Liver (tissue), 9 donors: ENCODE results near the gene KRT83. TPM values are rescaled to one million over a fixed set of nuclear protein-coding genes. Genes with fewer than 3 reads are reported as not detected.

Source experiments
- DNase-seq: peaks from one replicate; pipeline ENCODE4 v3.0.0-alpha.2; 2017; ENCODE audit warnings: low spot score
- H3K27ac ChIP-seq, 2 donors: one replicate each; pipeline ENCODE4 v1.7.0; 2013; ENCODE audit warnings: inconsistent platforms in 2 of 2, low read length in 2 of 2, control low read depth in 1 of 2, low read depth in 1 of 2, mild to moderate bottlenecking in 1 of 2
- H3K27me3 ChIP-seq, 4 donors: one replicate each; pipeline versions ENCODE4 v1.6.1 to v1.7.0; 2013; ENCODE audit warnings: low read length in 3 of 4, inconsistent platforms in 1 of 4, mild to moderate bottlenecking in 1 of 4, moderate library complexity in 1 of 4; ENCODE audit not compliant: control insufficient read depth in 4 of 4, insufficient read depth in 4 of 4
- H3K36me3 ChIP-seq, 4 donors: one replicate each; pipeline versions ENCODE4 v1.6.1 to v1.7.0; 2013; ENCODE audit warnings: low read length in 3 of 4, mild to moderate bottlenecking in 3 of 4, low read depth in 1 of 4, moderate library complexity in 1 of 4; ENCODE audit not compliant: control insufficient read depth in 4 of 4, insufficient read depth in 3 of 4
- H3K4me1 ChIP-seq, 4 donors: one replicate each; pipeline versions ENCODE4 v1.6.1 to v1.7.0; 2013; ENCODE audit warnings: low read length in 3 of 4, mild to moderate bottlenecking in 3 of 4, moderate library complexity in 1 of 4; ENCODE audit not compliant: control insufficient read depth in 4 of 4, insufficient read depth in 4 of 4
- H3K4me3 ChIP-seq, 3 donors: one replicate each; pipeline versions ENCODE4 v1.6.1 to v1.7.0; 2013; ENCODE audit warnings: low read length in 3 of 3, control low read depth in 1 of 3, low read depth in 1 of 3, mild to moderate bottlenecking in 1 of 3
- H3K9ac ChIP-seq, 2 donors: one replicate each; pipeline ENCODE4 v1.7.0; 2013; ENCODE audit warnings: low read length in 2 of 2, mild to moderate bottlenecking in 2 of 2, moderate library complexity in 2 of 2, control low read depth in 1 of 2, low read depth in 1 of 2
- H3K9me3 ChIP-seq, 4 donors: one replicate each; pipeline versions ENCODE4 v1.6.1 to v1.7.0; 2013; ENCODE audit warnings: low read length in 3 of 4; ENCODE audit not compliant: control insufficient read depth in 4 of 4
- FOXA1 ChIP-seq: IDR thresholded peaks from 2 replicates; pipeline ENCODE4 v1.6.1; 2016; ENCODE audit warnings: antibody characterized with exemption
- FOXA2 ChIP-seq: IDR thresholded peaks from 2 replicates; pipeline ENCODE4 v1.6.1; 2016; ENCODE audit warnings: antibody characterized with exemption
- GABPA ChIP-seq, 2 donors: IDR thresholded peaks in 1 of 2; conservative IDR thresholded peaks in 1 of 2; 2 replicates each; pipeline ENCODE4 v1.6.1; 2016; ENCODE audit warnings: antibody characterized with exemption in 2 of 2, mild to moderate bottlenecking in 1 of 2, moderate library complexity in 1 of 2
- HNF4A ChIP-seq, 2 donors: conservative IDR thresholded peaks; 2 replicates each; pipeline ENCODE4 v1.6.1; 2016; ENCODE audit warnings: antibody characterized with exemption in 2 of 2, mild to moderate bottlenecking in 2 of 2
- JUND ChIP-seq, 2 donors: IDR thresholded peaks; 2 replicates each; pipeline ENCODE4 v1.6.1; 2016; ENCODE audit warnings: antibody characterized with exemption in 2 of 2
- NR2F2 ChIP-seq: IDR thresholded peaks from 2 replicates; pipeline ENCODE4 v1.6.1; 2016; ENCODE audit warnings: antibody characterized with exemption
- RAD21 ChIP-seq, 2 donors: IDR thresholded peaks; 2 replicates each; pipeline ENCODE4 v1.6.1; 2016; ENCODE audit warnings: antibody characterized with exemption in 2 of 2, mild to moderate bottlenecking in 2 of 2
- RXRA ChIP-seq, 2 donors: IDR thresholded peaks; 2 replicates each; pipeline ENCODE4 v1.6.1; 2017 to 2018; ENCODE audit warnings: antibody characterized with exemption in 2 of 2, mild to moderate bottlenecking in 1 of 2
- SP1 ChIP-seq: IDR thresholded peaks from 2 replicates; pipeline ENCODE4 v1.6.1; 2018; ENCODE audit warnings: antibody characterized with exemption, mild to moderate bottlenecking
- TAF1 ChIP-seq: conservative IDR thresholded peaks from 2 replicates; pipeline ENCODE4 v1.6.1; 2016; ENCODE audit warnings: antibody characterized with exemption, mild to moderate bottlenecking
- YY1 ChIP-seq: IDR thresholded peaks from 2 replicates; pipeline ENCODE4 v1.6.1; 2016; ENCODE audit warnings: antibody characterized with exemption, mild to moderate bottlenecking
- WGBS: extraction: QIAGEN DNeasy Blood & Tissue Kit; methylation state at CpG from one replicate; pipeline ENCODE4 v1.1.7; 2013; 5-methylcytosine and 5-hydroxymethylcytosine counted together
- polyA plus RNA-seq, 2 donors: library from polyadenylated mRNA; stranded (reverse) in 1 of 2; unstranded in 1 of 2; fragments of 200-250 nt in 1 of 2; fragments of >200 nt in 1 of 2; fragmentation: Nextera tagmentation in 1 of 2; extraction: Ambion mirVana in 1 of 2; gene quantifications; one replicate each; pipeline versions ENCODE4 v1.2.1 to v1.2.3, GENCODE V29; 2013 to 2015
- total RNA-seq, 2 donors: library from RNA; depleted of rRNA; stranded (reverse); fragments of >200 nt; gene quantifications; one replicate each; pipeline ENCODE4 v1.2.3, GENCODE V29; 2014
- TF ChIP-seq, protein P1 (sequence below): IDR thresholded peaks from 2 replicates; pipeline ENCODE4 v1.6.1; 2016; ENCODE audit warnings: antibody characterized with exemption
- TF ChIP-seq, protein P2 (sequence below): IDR thresholded peaks from 2 replicates; pipeline ENCODE4 v1.6.1; 2016; ENCODE audit warnings: antibody characterized with exemption, mild to moderate bottlenecking
- TF ChIP-seq, protein P3 (sequence below): fragments of 150-350 bp; IDR thresholded peaks from 2 replicates; pipeline ENCODE4 v1.5.1; 2017; ENCODE audit warnings: improper control_type of control experiment, low read depth, low read length; ENCODE audit not compliant: missing input control
- TF ChIP-seq, protein P4 (sequence below): IDR thresholded peaks from 2 replicates; pipeline ENCODE4 v1.6.1; 2016; ENCODE audit warnings: antibody characterized with exemption
- TF ChIP-seq, protein P5 (sequence below): IDR thresholded peaks from 2 replicates; pipeline ENCODE4 v1.6.1; 2016; ENCODE audit warnings: antibody characterized with exemption
- donor health status: healthy.
- donor health status: healthy.
- donor health status: healthy.
- donor health status: healthy.
- donor health status: healthy.

Gene KRT83
- total and polyA plus RNA-seq, 4 donors = not detected

DNA sequence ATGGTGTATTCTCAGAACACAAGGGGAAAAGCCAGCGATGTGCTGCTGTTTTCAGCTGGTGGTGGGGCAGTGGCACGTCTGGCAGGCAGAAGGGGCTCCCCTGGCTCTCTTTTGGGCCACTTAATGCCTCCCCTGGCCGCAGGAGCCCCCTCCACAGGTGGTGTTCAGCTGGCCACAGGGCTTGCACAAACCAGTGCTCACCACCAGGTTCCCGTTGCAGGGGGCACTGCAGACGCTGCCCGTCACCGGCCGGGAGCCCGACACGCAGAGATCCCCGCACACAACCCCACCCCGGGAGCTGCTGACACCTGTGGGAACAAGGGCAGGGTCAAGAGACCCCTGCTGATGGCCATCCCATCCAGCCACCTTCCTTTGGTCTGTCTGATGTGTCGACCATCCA lies 6.7 kb downstream of the KRT83 start:
- DNase-seq = no peak
- peaks cover 0 to 6% (median 0%) of the 10 kb centered on the region in 4 donors for H3K27me3 ChIP-seq
- 81% methylated on average over 13 of the region's 13 CpGs for whole genome bisulfite sequencing

DNA sequence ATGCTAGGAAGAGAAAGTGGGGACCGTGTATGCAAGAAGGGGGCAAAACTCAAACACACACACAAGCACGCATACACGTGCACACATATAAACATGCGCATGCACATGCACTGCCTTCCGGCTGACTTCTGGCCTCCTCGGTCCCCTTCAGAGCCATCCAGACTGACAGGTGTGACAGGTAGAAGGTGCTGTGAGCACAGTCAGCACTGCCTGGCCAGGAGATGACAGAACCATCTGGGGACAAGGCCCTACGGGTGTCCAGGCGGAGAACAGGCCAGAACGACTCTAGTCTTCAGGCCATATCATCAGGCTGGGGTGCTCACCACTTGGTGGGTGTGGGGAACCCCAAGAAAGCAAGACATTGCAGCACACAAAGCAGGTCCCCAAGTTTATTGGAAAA lies 7.3 kb downstream of the KRT83 start:
- Histone ChIP-seq H3K4me1 (peaks cover 0 to under 1% (median 0%) of the 10 kb centered on the region in 4 donors), H3K4me3 (no peak overlapping the region), H3K27me3 (peaks cover 0 to 6% (median 0%) of the 10 kb centered on the region in 4 donors), H3K27ac (no peak overlapping the region), H3K9me3 (no peaks in the 10 kb centered on the region), H3K9ac (no peak overlapping the region), H3K36me3 (no peaks in the 10 kb centered on the region)
- TF ChIP-seq GABPA (IDR thresholded peaks at IDR 0.05 in 1 of 2, conservative IDR thresholded peaks at IDR 0.05 in 1 of 2) (no peak), NR2F2 (no peak), HNF4A (conservative IDR thresholded peaks at IDR 0.05) (no peak), TAF1 (no peak)
- TF ChIP-seq, protein P1, sequence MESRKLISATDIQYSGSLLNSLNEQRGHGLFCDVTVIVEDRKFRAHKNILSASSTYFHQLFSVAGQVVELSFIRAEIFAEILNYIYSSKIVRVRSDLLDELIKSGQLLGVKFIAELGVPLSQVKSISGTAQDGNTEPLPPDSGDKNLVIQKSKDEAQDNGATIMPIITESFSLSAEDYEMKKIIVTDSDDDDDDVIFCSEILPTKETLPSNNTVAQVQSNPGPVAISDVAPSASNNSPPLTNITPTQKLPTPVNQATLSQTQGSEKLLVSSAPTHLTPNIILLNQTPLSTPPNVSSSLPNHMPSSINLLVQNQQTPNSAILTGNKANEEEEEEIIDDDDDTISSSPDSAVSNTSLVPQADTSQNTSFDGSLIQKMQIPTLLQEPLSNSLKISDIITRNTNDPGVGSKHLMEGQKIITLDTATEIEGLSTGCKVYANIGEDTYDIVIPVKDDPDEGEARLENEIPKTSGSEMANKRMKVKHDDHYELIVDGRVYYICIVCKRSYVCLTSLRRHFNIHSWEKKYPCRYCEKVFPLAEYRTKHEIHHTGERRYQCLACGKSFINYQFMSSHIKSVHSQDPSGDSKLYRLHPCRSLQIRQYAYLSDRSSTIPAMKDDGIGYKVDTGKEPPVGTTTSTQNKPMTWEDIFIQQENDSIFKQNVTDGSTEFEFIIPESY = no peak
- DNase-seq = no peak
- 78% methylated on average over 9 of the region's 9 CpGs for WGBS

More for the DNA sequence above, 6.7 kb downstream of the KRT83 start:
- Histone ChIP-seq H3K4me1 (no peaks in the 10 kb centered on the region), H3K27ac (no peak overlapping the region), H3K9ac (no peak overlapping the region), H3K9me3 (no peaks in the 10 kb centered on the region), H3K4me3 (no peak overlapping the region), H3K36me3 (no peaks in the 10 kb centered on the region)
- TF ChIP-seq FOXA1 (no peak), HNF4A (conservative IDR thresholded peaks at IDR 0.05) (no peak), RAD21 (IDR thresholded peaks at IDR 0.05) (no peak), FOXA2 (no peak), NR2F2 (no peak), TAF1 (no peak), JUND (IDR thresholded peaks at IDR 0.05) (no peak), GABPA (IDR thresholded peaks at IDR 0.05 in 1 of 2, conservative IDR thresholded peaks at IDR 0.05 in 1 of 2) (no peak), RXRA (IDR thresholded peaks at IDR 0.05) (no peak), SP1 (no peak), YY1 (no peak)
- TF ChIP-seq, protein P2, sequence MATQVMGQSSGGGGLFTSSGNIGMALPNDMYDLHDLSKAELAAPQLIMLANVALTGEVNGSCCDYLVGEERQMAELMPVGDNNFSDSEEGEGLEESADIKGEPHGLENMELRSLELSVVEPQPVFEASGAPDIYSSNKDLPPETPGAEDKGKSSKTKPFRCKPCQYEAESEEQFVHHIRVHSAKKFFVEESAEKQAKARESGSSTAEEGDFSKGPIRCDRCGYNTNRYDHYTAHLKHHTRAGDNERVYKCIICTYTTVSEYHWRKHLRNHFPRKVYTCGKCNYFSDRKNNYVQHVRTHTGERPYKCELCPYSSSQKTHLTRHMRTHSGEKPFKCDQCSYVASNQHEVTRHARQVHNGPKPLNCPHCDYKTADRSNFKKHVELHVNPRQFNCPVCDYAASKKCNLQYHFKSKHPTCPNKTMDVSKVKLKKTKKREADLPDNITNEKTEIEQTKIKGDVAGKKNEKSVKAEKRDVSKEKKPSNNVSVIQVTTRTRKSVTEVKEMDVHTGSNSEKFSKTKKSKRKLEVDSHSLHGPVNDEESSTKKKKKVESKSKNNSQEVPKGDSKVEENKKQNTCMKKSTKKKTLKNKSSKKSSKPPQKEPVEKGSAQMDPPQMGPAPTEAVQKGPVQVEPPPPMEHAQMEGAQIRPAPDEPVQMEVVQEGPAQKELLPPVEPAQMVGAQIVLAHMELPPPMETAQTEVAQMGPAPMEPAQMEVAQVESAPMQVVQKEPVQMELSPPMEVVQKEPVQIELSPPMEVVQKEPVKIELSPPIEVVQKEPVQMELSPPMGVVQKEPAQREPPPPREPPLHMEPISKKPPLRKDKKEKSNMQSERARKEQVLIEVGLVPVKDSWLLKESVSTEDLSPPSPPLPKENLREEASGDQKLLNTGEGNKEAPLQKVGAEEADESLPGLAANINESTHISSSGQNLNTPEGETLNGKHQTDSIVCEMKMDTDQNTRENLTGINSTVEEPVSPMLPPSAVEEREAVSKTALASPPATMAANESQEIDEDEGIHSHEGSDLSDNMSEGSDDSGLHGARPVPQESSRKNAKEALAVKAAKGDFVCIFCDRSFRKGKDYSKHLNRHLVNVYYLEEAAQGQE = no peak
- TF ChIP-seq, protein P3, sequence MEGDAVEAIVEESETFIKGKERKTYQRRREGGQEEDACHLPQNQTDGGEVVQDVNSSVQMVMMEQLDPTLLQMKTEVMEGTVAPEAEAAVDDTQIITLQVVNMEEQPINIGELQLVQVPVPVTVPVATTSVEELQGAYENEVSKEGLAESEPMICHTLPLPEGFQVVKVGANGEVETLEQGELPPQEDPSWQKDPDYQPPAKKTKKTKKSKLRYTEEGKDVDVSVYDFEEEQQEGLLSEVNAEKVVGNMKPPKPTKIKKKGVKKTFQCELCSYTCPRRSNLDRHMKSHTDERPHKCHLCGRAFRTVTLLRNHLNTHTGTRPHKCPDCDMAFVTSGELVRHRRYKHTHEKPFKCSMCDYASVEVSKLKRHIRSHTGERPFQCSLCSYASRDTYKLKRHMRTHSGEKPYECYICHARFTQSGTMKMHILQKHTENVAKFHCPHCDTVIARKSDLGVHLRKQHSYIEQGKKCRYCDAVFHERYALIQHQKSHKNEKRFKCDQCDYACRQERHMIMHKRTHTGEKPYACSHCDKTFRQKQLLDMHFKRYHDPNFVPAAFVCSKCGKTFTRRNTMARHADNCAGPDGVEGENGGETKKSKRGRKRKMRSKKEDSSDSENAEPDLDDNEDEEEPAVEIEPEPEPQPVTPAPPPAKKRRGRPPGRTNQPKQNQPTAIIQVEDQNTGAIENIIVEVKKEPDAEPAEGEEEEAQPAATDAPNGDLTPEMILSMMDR = no peak
- TF ChIP-seq, protein P1 = no peak
- TF ChIP-seq, protein P4, sequence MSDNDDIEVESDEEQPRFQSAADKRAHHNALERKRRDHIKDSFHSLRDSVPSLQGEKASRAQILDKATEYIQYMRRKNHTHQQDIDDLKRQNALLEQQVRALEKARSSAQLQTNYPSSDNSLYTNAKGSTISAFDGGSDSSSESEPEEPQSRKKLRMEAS = no peak
- TF ChIP-seq, protein P5, sequence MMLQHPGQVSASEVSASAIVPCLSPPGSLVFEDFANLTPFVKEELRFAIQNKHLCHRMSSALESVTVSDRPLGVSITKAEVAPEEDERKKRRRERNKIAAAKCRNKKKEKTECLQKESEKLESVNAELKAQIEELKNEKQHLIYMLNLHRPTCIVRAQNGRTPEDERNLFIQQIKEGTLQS = no peak
